Natural killer cell (primary cell): ENCODE results near the gene GOLGA2. TPM values are rescaled to one million over a fixed set of nuclear protein-coding genes. Genes with fewer than 3 reads are reported as not detected.

ENCODE experiments used
- ATAC-seq, 3 donors: fragments of 150-1000 bp in 2 of 3; fragments of 200-7000 bp in 1 of 3; cut with Tn5 transposase; 1 replicate in 1 of 3; 2 replicates in 2 of 3; pipeline ENCODE4 v1.10.0; 2021; ENCODE audit warnings: mild to moderate bottlenecking in 2 of 3, moderate library complexity in 2 of 3
- DNase-seq, 2 donors: peaks; one replicate each; pipeline versions ENCODE4 v3.0.0 to v3.0.0-alpha.2; 2013 to 2021; ENCODE audit warnings: mixed read lengths in 1 of 2
- H3K27ac ChIP-seq: one replicate; pipeline ENCODE4 v1.5.1; 2013; ENCODE audit warnings: mild to moderate bottlenecking, low read length
- H3K27me3 ChIP-seq: one replicate; pipeline ENCODE4 v1.6.1; 2013; ENCODE audit warnings: low read length; ENCODE audit not compliant: control insufficient read depth, insufficient read depth
- H3K36me3 ChIP-seq: one replicate; pipeline ENCODE4 v1.6.1; 2013; ENCODE audit warnings: low read length; ENCODE audit not compliant: control insufficient read depth, insufficient read depth
- H3K4me1 ChIP-seq: one replicate; pipeline ENCODE4 v1.6.1; 2013; ENCODE audit warnings: low read length; ENCODE audit not compliant: control insufficient read depth, insufficient read depth
- H3K4me3 ChIP-seq: one replicate; pipeline ENCODE4 v1.5.1; 2013; ENCODE audit warnings: low read length
- H3K9me3 ChIP-seq: one replicate; pipeline ENCODE4 v1.6.1; 2013; ENCODE audit warnings: low read length; ENCODE audit not compliant: control insufficient read depth, insufficient read depth
- H3K27ac Mint-ChIP-seq, 2 donors: one replicate each; pipeline ENCODE4 v1.8.0; 2022; ENCODE audit warnings: mild to moderate bottlenecking in 2 of 2, mixed read lengths in 2 of 2, moderate library complexity in 1 of 2
- H3K27me3 Mint-ChIP-seq, 2 donors: one replicate each; pipeline ENCODE4 v1.8.0; 2022; ENCODE audit warnings: low read depth in 2 of 2, mixed read lengths in 2 of 2
- H3K36me3 Mint-ChIP-seq: one replicate; pipeline ENCODE4 v1.8.0; 2022; ENCODE audit warnings: mixed read lengths
- H3K4me1 Mint-ChIP-seq, 2 donors: one replicate each; pipeline ENCODE4 v1.8.0; 2022; ENCODE audit warnings: mixed read lengths in 2 of 2
- H3K4me3 Mint-ChIP-seq: one replicate; pipeline ENCODE4 v1.8.0; 2022; ENCODE audit warnings: mild to moderate bottlenecking, moderate library complexity, mixed read lengths
- H3K9me3 Mint-ChIP-seq, 2 donors: one replicate each; pipeline ENCODE4 v1.8.0; 2022; ENCODE audit warnings: mixed read lengths in 2 of 2
- CTCF ChIP-seq: fragments of 200-600 bp; IDR thresholded peaks from one replicate; pipeline ENCODE4 v1.8.0; 2022; ENCODE audit warnings: antibody characterized with exemption
- WGBS: methylation state at CpG from one replicate; pipeline ENCODE4 v1.1.7; 2013; ENCODE audit warnings: missing lambda C conversion rate; ENCODE audit not compliant: insufficient coverage; 5-methylcytosine and 5-hydroxymethylcytosine counted together
- intact Hi-C: fragments of 100-400 bp; cut with micrococcal nuclease; formaldehyde crosslinking; loops from one replicate; pipeline ENCODE4 v1.14.2; 2022
- total RNA-seq, 4 donors: library from RNA; stranded (reverse); fragments of 120-200 nt in 1 of 4; gene quantifications; one replicate each; pipeline versions ENCODE4 v1.2.3 to v1.2.4, GENCODE V29; 2013 to 2022

GOLGA2 gene, protein sequence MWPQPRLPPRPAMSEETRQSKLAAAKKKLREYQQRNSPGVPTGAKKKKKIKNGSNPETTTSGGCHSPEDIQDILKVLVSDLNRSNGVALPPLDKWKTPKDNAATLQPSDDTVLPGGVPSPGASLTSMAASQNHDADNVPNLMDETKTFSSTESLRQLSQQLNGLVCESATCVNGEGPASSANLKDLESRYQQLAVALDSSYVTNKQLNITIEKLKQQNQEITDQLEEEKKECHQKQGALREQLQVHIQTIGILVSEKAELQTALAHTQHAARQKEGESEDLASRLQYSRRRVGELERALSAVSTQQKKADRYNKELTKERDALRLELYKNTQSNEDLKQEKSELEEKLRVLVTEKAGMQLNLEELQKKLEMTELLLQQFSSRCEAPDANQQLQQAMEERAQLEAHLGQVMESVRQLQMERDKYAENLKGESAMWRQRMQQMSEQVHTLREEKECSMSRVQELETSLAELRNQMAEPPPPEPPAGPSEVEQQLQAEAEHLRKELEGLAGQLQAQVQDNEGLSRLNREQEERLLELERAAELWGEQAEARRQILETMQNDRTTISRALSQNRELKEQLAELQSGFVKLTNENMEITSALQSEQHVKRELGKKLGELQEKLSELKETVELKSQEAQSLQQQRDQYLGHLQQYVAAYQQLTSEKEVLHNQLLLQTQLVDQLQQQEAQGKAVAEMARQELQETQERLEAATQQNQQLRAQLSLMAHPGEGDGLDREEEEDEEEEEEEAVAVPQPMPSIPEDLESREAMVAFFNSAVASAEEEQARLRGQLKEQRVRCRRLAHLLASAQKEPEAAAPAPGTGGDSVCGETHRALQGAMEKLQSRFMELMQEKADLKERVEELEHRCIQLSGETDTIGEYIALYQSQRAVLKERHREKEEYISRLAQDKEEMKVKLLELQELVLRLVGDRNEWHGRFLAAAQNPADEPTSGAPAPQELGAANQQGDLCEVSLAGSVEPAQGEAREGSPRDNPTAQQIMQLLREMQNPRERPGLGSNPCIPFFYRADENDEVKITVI
- 100 to 1,000 TPM in 1 of 3 donors, 10 to 100 TPM in 2; 78.0 to 101 (median 90.9) TPM for total RNA-seq
- 40.1 TPM for total RNA-seq (2013)

DNA sequence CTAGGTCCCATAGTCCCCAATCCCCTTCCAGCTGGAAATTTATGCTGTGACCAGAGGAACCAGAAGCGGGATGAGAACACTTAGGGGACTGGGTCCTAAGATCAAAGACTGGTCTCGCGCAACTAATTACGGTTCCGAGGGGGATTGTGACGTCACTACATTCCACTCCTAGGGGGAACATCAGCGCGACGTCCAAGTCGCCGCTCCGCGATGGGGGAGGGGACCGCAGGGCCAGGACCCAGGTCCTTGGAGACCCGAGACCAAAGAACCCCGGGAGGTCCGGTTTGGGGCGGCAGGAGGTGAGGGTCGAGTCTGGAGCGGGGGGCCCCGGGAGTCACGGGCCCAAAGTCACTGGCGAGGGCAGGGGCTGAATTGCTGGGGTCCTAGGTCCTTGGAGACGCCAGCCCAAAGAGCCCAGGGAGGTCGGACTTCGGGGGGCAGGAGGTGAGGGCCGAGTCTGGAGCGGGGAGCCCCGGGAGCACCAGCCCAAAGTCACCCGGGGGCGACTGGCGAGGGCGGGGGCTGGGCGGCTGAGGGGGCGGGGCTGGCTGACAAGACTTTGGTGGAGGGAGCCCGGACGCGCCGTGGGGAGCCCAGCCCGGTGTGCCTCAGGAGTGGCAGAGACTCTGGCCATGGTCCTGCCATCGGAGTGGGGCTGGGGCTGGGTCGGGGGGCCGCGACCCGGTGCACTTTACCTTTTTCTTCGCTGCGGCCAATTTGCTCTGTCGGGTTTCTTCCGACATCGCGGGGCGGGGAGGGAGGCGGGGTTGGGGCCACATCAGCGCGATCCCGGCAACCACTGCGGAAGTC lies at the start of gene GOLGA2:
GOLGA2 (minus strand) TSS at position 810 of the 810 bp plus-strand sequence; CDS start at position 779, 31 bp downstream.
- under 1% methylated on average over 57 of the region's 57 CpGs for WGBS
- H3K4me3 Mint-ChIP-seq = peak within 1 kb of the TSS; percentile 92
- no peaks in the 10 kb centered on the region for H3K9me3 ChIP-seq
- H3K27me3 Mint-ChIP-seq = peaks cover 0 to 2% of the 10 kb centered on the region in 2 donors
- H3K36me3 ChIP-seq = peaks cover 16% of the 10 kb centered on the region
- TF ChIP-seq CTCF = no peak
- H3K4me1 ChIP-seq = peaks cover 23% of the 10 kb centered on the region
- peaks cover 21 to 33% of the 10 kb centered on the region in 2 donors for H3K4me1 Mint-ChIP-seq
- H3K4me3 ChIP-seq = peak within 1 kb of the TSS; percentile 71
- intact Hi-C loops = loop anchor here (5.0 kb wide), 1 partner anchor 47 kb away; the partner anchor contains the start of genes COQ4 and TRUB2
- H3K36me3 Mint-ChIP-seq = no peaks in the 10 kb centered on the region
- peak within 1 kb of the TSS; percentile 80 for H3K27ac ChIP-seq
- H3K9me3 Mint-ChIP-seq = no peaks in the 10 kb centered on the region
- H3K27me3 ChIP-seq = no peaks in the 10 kb centered on the region
- peak in 1 of 2 donors; percentile 46 for DNase-seq
- peak; percentile 52 to 70 (median 61) for ATAC-seq
- H3K27ac Mint-ChIP-seq = peak within 1 kb of the TSS; percentile 91 to 99

GRCh38 chr9:128324401-128324800 lies 48.6 kb upstream of the GOLGA2 start:
- no peaks in the 10 kb centered on the region for H3K36me3 Mint-ChIP-seq
- no peaks in the 10 kb centered on the region for H3K27me3 Mint-ChIP-seq
- Histone ChIP-seq H3K4me3 (no peak overlapping the region), H3K27me3 (no peaks in the 10 kb centered on the region), H3K4me1 (peaks cover 28% of the 10 kb centered on the region), H3K36me3 (peaks cover 13% of the 10 kb centered on the region), H3K27ac (no peak overlapping the region), H3K9me3 (no peaks in the 10 kb centered on the region)
- DNase-seq (no peak), ATAC-seq (no peak)
- H3K4me3 Mint-ChIP-seq = peak overlapping the region; percentile 35
- no peaks in the 10 kb centered on the region for H3K9me3 Mint-ChIP-seq
- no CpG with 5 or more reads among the region's 1 CpG for WGBS
- H3K4me1 Mint-ChIP-seq = peaks cover 19 to 24% of the 10 kb centered on the region in 2 donors
- intact Hi-C loops = loop anchor here (5.0 to 10.0 kb wide), 2 partner anchors 47 to 130 kb away; partner anchors contain the start of genes CIZ1, GOLGA2 and SWI5
- no peak for TF ChIP-seq CTCF
- H3K27ac Mint-ChIP-seq = no peak overlapping the region

GRCh38 chr9:128323791-128324190 lies 48.0 kb upstream of the GOLGA2 start:
- 92% methylated on average over 11 of the region's 12 CpGs for WGBS
- H3K27me3 Mint-ChIP-seq = no peaks in the 10 kb centered on the region
- H3K27ac ChIP-seq = no peak overlapping the region

More at GRCh38 chr9:128323791-128324190, 48.0 kb upstream of the GOLGA2 start:
- Histone ChIP-seq H3K4me1 (peaks cover 28% of the 10 kb centered on the region), H3K36me3 (peaks cover 13% of the 10 kb centered on the region), H3K4me3 (no peak overlapping the region), H3K27me3 (no peaks in the 10 kb centered on the region), H3K9me3 (no peaks in the 10 kb centered on the region)
- Mint-ChIP-seq H3K27ac (peak overlapping the region; percentile 94 to 95), H3K4me3 (peak overlapping the region; percentile 95), H3K4me1 (peaks cover 19 to 24% of the 10 kb centered on the region in 2 donors), H3K9me3 (no peaks in the 10 kb centered on the region), H3K36me3 (no peaks in the 10 kb centered on the region)
- ATAC-seq (no peak), DNase-seq (no peak)
- TF ChIP-seq CTCF = no peak
- intact Hi-C loops = loop anchor here (5.0 to 10.0 kb wide), 2 partner anchors 46 to 129 kb away; partner anchors contain the start of genes CIZ1, GOLGA2 and SWI5
